ENCODE results near the gene TAL2. TPM values are rescaled to one million over a fixed set of nuclear protein-coding genes. Genes with fewer than 3 reads are reported as not detected.
"Not testable (repeated sequence)": the region's sequence is repeated elsewhere in the genome, so short reads cannot be mapped to it uniquely, and the experiment has no call there.

The TAL2 gene
- total RNA-seq, 1 donor from 2014 or later = 13.5 TPM

GRCh38 chr9:105702207-105702606 is 40.0 kb downstream of the TAL2 start:
- no peak for FAIRE-seq

GRCh38 chr9:105703638-105704037 is 41.4 kb downstream of the TAL2 start:
- FAIRE-seq; DNase-seq (ENCODE audit: low spot score in 2 of 2): not testable (repeated sequence)

More at GRCh38 chr9:105702207-105702606, 40.0 kb downstream of the TAL2 start:
- no peak for DNase-seq (ENCODE audit: low spot score in 2 of 2)

- FAIRE-seq (no peak), DNase-seq (ENCODE audit: low spot score in 2 of 2) (no peak)
These were observed 43.9 kb downstream of the TAL2 start for GRCh38 chr9:105706156-105706555.

GRCh38 chr9:105708405-105708804 is 46.1 kb downstream of the TAL2 start:
- FAIRE-seq (no peak), DNase-seq (ENCODE audit: low spot score in 2 of 2) (no peak)

GRCh38 chr9:105710638-105711037 is 48.4 kb downstream of the TAL2 start:
- DNase-seq (ENCODE audit: low spot score in 2 of 2) (no peak), FAIRE-seq (no peak)

- DNase-seq (ENCODE audit: low spot score in 2 of 2) (no peak), FAIRE-seq (no peak)
These were observed 49.6 kb downstream of the TAL2 start for GRCh38 chr9:105711867-105712266.

GRCh38 chr9:105712297-105712696 is 50.0 kb downstream of the TAL2 start:
- FAIRE-seq = no peak

More at GRCh38 chr9:105712297-105712696, 50.0 kb downstream of the TAL2 start:
- no peak for DNase-seq (ENCODE audit: low spot score in 2 of 2)

Other genes with a start within 250 kb of the TAL2 start
- 138 TPM for gene FSD1L, start 214.4 kb upstream of the TAL2 start, total RNA-seq
- 21.2 TPM for gene FKTN, start 104.3 kb upstream of the TAL2 start, total RNA-seq
- 29.3 TPM for gene TMEM38B, start 32.1 kb downstream of the TAL2 start, total RNA-seq